HG03342 (cell line): ENCODE data around the gene NRBF2.

Experiments
- ATAC-seq: cut with Tn5 transposase; IDR thresholded peaks from one replicate; pipeline ENCODE4 v1.9.1; 2021; ENCODE audit warnings: mild to moderate bottlenecking, moderate library complexity; ENCODE audit not compliant: unreplicated experiment

Gene NRBF2

GRCh38 chr10:63157845-63158624 lies 24.9 kb downstream of the NRBF2 start:
- ATAC-seq = peak; percentile 70

DNA sequence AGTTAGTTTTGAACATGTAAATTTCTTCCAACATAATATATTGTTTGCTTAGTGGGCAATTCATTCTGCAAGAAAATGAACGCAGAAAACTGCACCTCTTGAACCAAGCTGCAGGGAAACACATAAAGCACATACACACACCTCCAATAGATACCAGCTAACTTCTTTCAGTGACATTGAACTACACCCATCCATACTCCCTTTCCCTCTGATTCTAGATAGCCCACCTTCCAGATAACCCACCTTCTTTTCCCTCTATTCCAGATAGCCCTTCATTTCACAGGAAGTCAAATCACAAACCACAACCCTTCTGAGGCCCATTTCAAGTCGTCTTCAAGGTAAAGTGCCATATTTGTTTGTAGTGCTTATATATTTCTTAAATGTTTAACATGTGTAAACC lies 28.5 kb downstream of the NRBF2 start:
- no peak for ATAC-seq

- ATAC-seq = no peak
Measured at GRCh38 chr10:63164166-63164623, 31.1 kb downstream of the NRBF2 start.

GRCh38 chr10:63165249-63165648 lies 32.1 kb downstream of the NRBF2 start:
- ATAC-seq = no peak

DNA sequence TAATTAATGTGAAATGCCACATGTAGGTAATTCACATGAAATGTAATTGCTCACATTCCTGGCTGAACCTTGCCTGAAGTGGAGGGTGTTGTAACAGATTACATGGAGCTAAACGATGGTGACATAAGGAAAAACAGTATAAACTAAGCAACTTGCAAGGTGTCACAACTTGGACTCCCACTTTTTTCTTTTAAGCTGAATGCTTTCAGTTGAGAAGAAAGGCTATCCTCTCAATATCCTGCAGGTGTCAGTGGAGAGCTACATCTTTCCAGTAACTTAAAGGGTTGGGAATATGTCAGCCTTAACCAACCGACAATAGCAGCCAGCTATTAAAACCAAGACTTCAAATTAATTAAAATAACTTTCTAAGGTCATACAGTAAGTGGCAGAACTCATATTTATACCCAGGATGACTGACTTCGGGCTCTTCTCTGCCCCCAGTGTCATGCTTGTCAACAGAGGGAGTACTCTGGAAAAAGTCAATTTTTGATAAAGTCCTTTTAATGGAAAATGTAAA lies 33.7 kb downstream of the NRBF2 start:
- ATAC-seq = peak; percentile 63

DNA sequence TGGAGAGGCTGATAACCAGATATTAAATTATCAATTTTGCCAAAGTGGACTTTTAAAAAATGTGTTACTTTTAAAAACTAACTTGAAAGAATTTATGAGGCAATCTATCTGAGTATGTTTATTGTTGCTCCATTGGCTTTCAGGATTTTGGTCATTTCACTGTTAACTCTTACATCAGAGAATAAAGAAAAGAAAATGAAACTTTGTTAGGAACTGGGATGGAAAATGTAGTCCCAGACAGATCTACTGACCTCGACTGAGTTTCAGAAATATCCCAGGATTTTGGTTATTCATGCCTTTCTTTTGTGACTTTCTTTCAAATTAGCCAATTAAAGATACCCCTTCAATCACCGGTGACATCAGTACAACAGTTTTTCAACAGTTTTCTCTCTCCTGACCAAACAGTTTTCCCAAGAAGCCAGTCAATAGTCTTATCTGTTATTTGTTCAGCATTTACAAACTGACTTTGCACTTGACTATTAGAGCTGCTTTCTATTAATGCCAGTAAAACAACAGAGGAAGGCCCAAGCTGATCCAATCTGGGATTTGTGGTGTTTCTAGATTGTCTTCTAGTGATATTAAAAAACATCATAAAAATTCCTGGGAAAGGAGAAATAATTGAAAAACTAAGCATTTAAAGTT lies 35.8 kb downstream of the NRBF2 start:
- no peak for ATAC-seq

- no peak for ATAC-seq
Measured at GRCh38 chr10:63169624-63170023, 36.5 kb downstream of the NRBF2 start.

DNA sequence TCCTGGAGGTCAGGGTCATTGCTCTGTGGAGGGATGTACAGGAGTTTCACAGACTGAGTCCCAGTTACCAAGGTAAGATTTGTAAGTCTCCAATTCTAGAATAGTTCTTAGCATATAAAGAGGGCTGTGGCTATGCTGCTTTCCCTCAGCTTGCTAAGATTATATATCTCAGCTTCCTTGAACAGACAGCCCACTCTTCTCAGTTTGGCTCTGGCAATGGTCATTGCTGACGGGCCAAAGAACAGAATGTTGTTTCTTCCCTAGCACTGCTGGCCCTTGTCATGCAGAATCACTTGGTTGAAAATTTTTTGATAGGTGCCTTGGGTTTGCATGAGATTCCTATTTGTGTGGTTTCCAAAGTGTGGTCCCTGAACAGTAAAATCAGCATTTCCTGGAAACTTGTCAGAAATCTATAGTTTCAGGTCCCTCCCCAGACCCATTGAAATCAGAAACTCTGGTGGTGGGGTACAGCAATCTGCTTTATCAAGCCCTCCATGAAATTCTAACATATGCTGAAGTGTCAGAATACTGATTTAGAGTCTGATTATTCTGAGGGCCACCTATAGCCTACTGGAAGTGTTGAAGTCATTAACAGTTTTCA lies 38.2 kb downstream of the NRBF2 start:
- no peak for ATAC-seq

GRCh38 chr10:63171926-63172325 lies 38.8 kb downstream of the NRBF2 start:
- ATAC-seq = no peak

GRCh38 chr10:63173468-63174232 lies 40.5 kb downstream of the NRBF2 start:
- peak; percentile 98 for ATAC-seq

- ATAC-seq = no peak
Measured at GRCh38 chr10:63175534-63175933, 42.4 kb downstream of the NRBF2 start.

DNA sequence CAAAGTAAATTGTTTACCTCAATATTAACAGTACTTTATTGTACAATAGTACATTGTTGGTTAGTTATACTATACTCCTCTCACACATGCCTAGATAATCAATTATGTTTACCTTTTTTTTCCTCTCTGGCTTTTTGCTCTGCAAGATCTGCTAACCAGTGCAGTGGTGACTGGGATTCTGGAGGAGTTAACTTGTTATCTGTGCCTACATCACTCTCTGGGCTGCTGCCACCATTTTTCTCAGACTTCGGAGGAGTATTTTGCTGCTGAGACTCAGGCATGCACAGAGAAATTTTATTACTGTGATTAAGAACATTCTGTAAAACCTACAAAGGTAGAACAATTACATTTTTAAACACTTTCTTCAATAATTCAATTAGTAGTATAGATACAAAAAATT lies 59.7 kb downstream of the NRBF2 start:
- no peak for ATAC-seq

GRCh38 chr10:63197344-63198092 lies 64.4 kb downstream of the NRBF2 start:
- no peak for ATAC-seq

DNA sequence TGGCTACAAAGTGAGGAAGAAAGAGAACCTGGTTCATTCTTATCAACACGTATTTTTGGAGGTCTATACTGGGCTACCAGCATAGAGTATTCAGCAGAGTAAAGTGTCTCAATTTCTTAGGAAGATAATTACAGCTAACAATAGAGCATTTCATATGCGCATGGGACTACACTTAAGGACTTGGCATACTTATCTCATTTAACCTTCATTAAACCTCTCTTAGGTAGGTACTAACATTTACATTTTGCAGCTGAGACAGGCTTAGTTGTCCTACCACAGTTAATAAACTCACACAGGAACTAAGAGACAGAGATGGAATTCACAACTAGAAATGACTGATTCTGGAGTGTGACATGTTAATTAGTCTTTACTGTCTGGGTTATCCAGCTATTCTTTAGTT lies 66.6 kb downstream of the NRBF2 start:
- ATAC-seq = no peak

DNA sequence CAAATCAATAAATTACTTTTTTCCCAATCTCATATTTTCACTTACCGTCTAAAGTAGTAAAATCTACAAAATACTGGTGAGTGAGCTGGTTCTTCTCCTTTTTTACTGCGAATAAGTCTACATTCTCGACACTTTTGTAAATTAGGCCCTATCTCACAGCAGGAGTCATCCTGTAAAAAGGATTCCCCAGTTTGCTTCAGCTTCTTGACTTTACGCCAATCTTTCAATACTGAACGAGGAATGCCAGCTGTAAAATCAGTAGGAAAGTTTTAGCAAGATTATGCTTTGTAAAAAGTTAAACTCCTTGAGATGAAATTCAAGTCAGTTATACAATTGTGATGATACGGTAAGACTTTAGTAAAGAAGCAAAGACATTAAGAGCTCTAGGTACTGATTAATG lies 67.3 kb downstream of the NRBF2 start:
- ATAC-seq = no peak

- ATAC-seq = no peak
Measured at GRCh38 chr10:63201118-63201517, 68.0 kb downstream of the NRBF2 start.
